NCI-H1694 treated with DMSO at 0.1 percent for 48 hours (cell line): ENCODE data around the gene RNPS1.
A peak's percentile ranks its signal among the peaks of the same experiment; 100 is the strongest.
"Not testable (repeated sequence)": the region's sequence is repeated elsewhere in the genome, so short reads cannot be mapped to it uniquely, and the experiment has no call there.

ENCODE experiments used
- DNase-seq: peaks from one replicate; lab custom pipeline; 2025; lab: John Stamatoyannopoulos, UW

Gene RNPS1

GRCh38 chr16:2282866-2283555 is 15.1 kb upstream of the RNPS1 start:
- peak; percentile 64 for DNase-seq

- no peak for DNase-seq
These were observed 14.3 kb upstream of the RNPS1 start for GRCh38 chr16:2282262-2282661.

DNA sequence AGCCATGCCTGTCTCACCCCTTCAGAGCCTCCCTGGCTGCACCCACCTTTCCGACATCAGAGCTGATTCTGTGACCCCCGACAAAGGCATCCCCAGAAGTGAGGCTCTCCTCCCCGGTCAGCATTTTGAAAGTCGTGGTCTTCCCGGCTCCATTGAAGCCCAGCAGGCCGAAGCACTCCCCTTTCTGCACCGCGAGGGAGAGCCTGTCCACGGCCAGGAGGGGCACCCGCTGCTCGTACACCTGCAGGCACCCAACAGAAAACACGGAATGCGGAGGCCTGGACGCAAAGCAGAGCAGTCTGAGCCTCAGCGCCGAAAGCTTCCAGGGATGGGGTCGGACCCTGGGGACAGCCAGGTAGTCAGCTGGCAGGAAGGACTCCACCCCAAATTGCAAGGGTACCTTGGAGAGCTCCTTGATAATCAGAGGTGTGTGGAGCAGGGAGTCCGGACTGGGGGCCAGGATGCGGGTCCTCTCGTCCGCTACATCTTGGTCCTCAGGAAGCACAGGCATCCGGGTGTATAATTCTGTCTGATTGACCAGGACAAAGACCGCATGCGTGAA is 13.1 kb upstream of the RNPS1 start:
- no peak for DNase-seq

DNA sequence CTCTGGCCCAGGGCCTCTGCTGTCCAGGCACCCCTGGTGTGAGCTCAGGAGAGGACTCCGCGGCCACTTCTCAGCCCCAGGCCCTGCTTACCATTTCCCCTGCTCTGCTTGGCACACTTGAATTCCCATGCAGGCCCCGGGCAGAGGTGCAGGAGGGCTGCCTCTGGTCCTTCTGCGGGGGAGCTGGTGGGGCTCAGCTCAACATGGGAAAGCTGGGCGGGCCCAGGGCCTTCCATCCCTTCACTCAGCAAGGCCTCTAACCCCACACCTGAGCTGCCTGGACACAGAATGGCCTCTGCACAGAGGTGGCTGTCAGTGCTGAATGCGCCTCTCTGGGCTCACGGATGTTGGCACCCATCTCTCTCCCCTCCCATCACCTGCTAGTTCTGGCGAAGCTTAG is 12.5 kb upstream of the RNPS1 start:
- DNase-seq: no peak

- DNase-seq: no peak
These were observed 11.3 kb upstream of the RNPS1 start for GRCh38 chr16:2278956-2279800.

DNA sequence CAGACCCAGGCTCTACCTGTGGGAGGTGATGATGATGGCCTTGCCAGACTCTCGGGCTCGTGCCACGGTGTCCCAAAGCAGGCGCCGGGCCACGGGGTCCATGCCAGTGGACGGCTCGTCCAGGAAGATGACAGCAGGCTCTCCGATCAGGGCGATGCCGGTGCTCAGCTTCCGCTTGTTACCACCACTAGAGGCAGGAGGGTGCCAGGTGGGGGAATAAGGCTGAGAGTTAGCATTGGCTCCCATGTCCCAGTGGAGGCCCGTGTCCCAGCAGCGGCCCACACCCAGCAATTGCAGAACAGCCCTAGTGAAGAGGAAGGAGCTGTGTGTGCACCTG is 10.3 kb upstream of the RNPS1 start:
- DNase-seq: no peak

DNA sequence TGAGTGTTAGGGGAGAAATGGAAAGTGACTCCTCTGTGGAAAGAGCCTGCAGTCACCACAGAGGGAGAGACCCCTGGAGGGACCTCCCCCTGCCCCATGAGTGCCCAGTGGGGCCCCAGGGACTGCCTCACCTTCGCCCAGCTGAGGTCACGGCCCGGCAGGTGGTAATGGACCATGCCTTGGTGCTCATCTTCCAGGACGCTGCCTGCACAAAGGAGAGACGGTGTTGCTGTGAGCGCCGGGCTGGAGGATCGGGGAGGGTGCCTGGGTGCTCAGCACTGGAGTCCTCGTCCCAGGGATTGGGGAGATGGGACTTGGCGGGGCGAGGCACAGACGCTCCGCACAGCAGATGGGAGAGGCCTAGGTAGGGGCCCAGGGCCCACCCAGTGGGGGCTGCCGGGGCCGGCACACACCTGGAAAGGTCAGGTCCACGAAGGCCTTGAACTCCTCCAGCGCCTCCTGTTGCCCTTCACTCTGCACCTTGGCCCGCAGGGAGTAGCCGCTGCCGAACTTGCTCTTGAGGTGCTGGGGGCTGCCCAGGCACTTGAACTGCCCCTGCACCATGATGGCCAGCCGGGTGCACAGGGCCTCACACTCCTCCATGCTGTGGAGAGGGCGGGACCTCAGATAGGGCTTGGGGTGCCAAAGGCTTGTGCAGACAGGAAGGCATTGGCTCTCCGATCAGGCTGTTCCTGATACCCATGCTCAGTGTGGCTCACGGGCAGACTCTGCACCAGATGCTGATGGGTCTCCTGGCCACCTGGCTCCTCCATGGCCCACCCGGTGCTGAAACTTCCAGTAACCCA is 9.7 kb upstream of the RNPS1 start:
- no peak for DNase-seq

DNA sequence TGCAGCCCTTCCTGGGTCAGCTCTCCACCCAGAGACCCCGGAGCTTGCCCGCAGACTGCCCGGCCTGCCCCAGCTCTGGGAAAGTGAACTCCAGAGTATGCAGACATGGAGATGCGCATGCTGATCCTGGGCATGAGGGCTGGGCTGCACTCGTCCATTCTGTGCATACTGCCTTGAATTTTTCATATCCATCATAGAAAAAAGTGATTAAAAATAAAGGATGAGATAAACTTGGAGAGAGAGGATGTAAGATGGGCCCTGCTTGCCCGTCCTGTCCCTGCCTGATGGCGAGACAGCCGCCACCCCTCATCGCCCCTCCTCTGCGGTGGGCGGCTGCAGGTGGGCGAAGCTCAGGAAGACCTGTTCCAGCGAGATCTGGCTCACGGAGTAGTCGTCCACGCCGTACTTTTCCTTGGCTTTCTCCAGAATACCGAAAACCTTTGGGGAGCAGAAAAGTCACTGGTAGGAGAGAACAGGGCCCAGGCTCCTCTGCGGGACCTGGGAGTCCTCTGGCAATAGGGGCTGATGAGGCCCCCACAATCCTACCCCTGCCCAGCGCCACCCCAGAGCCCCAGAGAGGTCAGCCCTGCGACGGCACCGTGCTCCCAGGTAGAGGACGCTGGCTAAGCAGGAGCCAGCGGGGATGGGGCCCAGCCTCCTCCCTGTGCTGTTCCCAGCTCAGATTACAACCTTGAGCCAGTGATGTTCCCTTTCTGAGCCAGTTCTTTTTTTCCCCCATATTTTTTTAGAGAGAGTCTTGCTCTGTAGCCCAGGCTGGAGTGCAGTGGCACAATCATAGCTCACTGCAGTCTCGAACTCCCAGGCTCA is 8.7 kb upstream of the RNPS1 start:
- DNase-seq: no peak

DNA sequence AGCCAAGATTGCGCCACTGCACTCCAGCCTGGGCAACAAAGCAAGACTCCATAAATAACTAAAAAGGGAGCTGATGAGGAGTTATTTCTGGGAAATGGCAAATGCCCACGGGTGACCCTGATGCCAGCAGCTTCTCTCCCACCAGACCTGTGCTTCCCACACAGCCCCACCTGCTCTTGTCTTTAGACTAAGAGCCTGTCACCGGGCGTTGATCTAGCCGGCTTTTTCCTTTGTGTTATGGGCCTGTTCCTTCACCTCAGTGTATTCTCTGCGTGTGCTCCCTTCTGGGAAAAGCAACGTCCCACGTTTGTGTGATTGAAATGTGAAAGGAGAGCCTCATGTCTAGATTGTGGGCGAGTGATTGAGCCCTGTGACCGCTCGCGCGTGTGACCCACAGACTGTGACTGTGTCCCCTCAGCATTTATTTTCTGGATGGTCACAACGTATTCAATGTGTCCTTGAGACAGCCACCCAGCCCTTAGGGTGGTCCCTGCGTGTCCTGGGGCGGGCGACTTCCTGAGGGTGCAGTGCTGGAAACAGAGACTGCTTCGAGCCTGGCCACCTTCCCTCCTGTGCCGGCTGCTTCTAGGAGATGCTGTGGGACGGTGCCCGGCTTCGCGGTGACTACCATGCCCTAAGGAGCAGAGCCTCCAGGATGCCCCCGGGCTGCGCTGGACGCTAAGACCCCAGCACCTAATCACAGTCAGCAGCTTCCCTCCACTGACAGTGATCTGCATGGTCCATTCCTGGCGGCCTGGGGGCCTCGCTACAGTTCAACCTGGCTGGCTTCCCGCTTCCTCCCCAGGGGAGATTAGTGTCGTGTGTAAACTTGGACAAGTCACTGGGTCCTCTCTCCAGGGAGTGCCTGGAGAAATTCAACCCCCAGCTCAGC is 7.8 kb upstream of the RNPS1 start:
- DNase-seq: no peak

- DNase-seq: no peak
These were observed 6.0 kb upstream of the RNPS1 start for GRCh38 chr16:2273931-2274330.

- DNase-seq: no peak
These were observed 5.6 kb upstream of the RNPS1 start for GRCh38 chr16:2273484-2273883.

DNA sequence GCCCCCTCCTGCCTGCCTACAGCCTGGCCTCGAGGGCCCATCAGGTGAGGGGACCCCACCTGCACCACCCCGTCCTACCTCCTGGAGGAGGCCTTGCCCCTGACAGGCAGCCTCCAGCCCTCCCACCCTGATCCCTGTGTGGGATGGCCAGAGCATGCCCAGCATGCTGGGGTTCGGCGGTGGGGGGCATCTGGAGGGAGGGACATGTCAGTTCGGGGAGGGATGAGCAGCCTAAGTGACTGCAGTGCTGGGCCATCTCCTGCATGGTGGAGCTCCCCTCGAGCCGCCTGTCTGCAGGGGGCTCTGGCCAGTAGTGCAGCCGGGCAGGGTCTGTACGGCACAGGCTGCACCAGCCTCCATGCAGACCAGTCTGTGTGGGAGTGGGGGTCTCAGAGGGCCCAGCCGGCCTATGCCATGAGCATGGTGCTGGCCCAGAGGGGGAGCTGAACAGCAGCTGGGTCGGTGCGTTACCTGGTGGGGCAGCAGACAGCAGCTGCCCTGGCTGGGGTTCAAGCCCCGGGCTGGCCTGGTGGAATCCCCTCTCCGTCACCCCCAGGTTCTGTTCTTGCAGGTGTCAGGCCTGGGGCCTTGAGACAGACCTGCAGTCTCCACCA is 4.0 kb upstream of the RNPS1 start:
- DNase-seq: no peak

GRCh38 chr16:2270588-2271470 is 2.9 kb upstream of the RNPS1 start:
- DNase-seq: no peak

- no peak for DNase-seq
These were observed 2.1 kb upstream of the RNPS1 start for GRCh38 chr16:2270070-2270462.

DNA sequence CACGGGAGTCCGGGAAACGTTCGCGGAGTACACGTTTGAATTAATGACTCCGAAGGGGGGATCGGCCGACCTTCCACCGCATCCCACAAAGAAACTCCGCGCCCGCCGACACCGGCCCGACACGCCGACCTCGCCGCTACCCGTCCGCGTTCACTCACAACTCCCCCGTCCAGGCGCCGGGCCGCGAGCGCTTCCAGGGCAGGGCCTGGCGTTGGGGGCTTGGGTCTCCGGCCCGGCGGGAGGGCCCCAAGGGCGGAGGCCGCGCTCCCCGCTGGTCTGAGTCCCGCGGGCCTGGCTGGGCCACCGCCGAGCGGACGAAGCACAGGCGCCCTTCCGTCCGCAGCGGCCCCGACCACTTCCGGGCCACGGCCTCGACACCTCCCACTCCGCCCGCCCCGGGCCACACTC is 417 bp downstream of the RNPS1 start:
- DNase-seq: not testable (repeated sequence)

DNA sequence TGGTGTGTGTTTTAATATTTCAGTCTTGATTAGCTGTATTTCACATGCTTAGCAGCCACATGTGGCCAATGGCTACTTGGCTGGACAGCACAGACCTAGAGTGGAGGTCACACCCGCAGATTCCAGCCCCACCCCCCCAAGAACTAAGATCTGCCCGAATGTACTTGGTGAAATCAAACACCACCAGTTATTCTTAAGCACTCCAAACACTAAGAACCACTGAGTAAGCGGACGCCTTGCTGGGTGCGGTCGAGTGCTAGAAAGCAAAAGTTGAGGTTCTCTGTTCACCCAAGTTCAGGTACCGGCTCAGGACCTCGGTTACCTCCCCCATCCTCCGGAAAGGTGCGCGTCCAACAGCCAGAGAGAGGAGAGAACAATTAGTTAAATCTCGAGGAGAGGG is 1.0 kb downstream of the RNPS1 start:
- DNase-seq: not testable (repeated sequence)

- DNase-seq: not testable (repeated sequence)
These were observed 4.9 kb downstream of the RNPS1 start for GRCh38 chr16:2263026-2263425.

GRCh38 chr16:2260250-2260649 is 7.7 kb downstream of the RNPS1 start:
- no peak for DNase-seq

DNA sequence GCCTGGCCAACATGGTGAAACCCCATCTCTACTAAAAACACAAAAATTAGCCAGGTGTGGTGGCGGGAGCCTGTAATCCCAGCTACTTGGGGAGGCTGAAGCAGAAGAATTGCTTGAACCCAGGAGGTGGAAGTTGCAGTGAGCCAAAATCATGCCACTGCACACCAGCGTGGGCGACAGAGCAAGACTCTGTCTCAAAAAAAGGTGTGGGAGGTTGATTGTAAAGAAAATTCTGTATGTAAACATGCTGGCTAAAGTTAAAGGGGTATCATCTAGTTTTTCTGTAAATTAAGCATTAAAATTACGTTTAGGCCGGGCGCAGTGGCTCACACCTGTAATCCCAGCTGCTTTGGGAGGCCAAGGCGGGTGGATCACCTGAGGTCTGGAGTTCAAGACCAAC is 9.4 kb downstream of the RNPS1 start:
- not testable (repeated sequence) for DNase-seq
